LHCN-M2 (cell line): ENCODE data around the gene UNC79. TPM values are rescaled to one million over a fixed set of nuclear protein-coding genes. Genes with fewer than 3 reads are reported as not detected.
"Not testable (repeated sequence)": the region's sequence is repeated elsewhere in the genome, so short reads cannot be mapped to it uniquely, and the experiment has no call there.

Experiments used
- DNase-seq: peaks from one replicate; pipeline ENCODE4 v3.0.0-alpha.2; 2012; ENCODE audit warnings: low read depth
- polyA plus RNA-seq: library from polyadenylated mRNA; unstranded; fragments of >200 nt; gene quantifications from one replicate; pipeline ENCODE4 v1.2.1, GENCODE V29; 2012; ENCODE audit warnings: missing spikeins
- total RNA-seq: library from RNA; depleted of rRNA; stranded (reverse); fragments of >200 nt; gene quantifications from 2 replicates; pipeline ENCODE4 v1.2.3, GENCODE V29; 2014; rRNA removed

UNC79 gene
- total RNA-seq: not detected in 2 replicates
- polyA plus RNA-seq: 0.04 TPM

- no peak for DNase-seq
Observed at GRCh38 chr14:93430315-93431035, at the start of gene UNC79. UNC79 (plus strand) TSS chr14:93430939; CDS start chr14:93431030, 91 bp downstream.

- DNase-seq: no peak
Observed at GRCh38 chr14:93381644-93382043, 49.1 kb upstream of the UNC79 start.

GRCh38 chr14:93384256-93384655, 46.5 kb upstream of the UNC79 start:
- not testable (repeated sequence) for DNase-seq

DNA sequence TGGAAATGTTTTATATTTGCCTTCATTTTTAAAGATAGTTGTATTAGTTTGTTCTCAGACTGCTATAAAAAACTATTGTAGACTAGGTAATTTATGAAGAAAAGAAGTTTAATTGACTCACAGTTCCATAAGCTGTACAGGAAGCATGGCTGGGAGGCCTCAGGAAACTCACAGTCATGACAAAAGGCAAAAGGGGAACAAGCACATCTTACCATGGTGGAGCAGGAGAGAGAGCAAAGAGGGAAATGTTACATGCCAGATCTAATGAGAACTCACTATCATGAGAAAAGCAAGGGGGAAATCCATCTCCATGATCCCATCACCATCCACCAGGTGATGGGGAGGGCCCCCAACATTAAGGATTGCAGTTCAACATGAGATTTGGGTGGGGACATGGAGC, 35.5 kb upstream of the UNC79 start:
- DNase-seq: no peak

DNA sequence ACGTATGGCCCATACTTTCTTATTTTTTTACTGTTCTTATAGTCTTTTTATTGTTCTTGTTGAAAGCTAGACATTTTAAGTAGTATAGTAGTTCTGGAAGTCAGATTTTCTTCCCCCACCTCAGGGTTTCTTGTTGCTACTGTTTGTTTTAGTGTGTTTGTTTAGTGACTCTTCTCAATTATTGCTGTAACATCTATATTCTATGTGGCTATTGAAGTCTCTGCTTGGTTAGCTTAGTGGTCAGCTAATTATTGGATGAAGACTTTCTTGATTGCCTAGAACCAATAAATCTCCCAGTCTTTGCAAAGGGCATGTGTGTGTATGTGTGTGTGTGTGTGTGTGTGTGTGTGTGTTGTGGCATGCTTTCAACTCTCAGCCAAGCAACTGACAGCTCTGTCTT, 34.3 kb upstream of the UNC79 start:
- DNase-seq: no peak

DNA sequence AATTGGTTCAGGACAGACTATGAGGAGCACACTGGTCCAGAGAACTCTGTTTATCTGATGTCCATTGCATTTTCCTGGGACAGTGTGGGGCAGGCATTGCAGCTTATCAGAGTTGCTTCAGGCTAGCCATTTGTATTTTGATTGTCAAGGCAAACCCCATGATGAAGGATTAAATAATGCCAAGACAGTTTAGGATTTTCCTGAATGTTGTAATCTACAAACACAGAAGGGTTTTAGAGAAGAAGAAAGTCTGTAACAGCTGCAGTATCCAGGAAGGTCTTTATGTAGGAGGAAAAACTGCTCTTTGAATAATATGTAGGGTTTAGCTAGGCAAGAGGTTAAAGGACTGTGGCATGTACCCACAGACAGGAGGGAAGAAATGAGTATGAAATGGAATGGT, 32.2 kb upstream of the UNC79 start:
- DNase-seq: no peak

GRCh38 chr14:93402951-93403350, 27.8 kb upstream of the UNC79 start:
- DNase-seq: no peak

GRCh38 chr14:93410021-93410420, 20.7 kb upstream of the UNC79 start:
- DNase-seq: no peak

DNA sequence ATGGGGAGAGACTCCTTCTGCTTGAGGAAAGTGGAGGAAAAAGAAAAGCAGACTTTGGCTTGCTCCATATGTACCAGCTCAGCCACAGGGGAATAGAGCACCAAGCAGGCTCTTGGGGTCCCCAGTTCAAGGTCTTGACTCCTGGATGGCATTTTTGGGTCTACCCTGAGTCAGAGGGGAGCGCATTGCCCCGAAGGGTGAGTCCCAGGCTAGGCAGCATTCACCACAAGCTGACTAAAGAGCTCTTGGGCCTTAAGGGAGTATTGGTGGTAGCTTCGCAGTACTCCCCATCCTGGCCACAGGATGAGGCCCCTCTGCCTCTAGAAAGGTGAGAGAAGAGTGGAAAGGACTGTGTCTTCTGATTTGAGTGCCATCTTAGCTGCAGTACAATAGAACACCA, 19.8 kb upstream of the UNC79 start:
- DNase-seq: no peak

GRCh38 chr14:93425136-93425535, 5.6 kb upstream of the UNC79 start:
- DNase-seq: not testable (repeated sequence)

DNA sequence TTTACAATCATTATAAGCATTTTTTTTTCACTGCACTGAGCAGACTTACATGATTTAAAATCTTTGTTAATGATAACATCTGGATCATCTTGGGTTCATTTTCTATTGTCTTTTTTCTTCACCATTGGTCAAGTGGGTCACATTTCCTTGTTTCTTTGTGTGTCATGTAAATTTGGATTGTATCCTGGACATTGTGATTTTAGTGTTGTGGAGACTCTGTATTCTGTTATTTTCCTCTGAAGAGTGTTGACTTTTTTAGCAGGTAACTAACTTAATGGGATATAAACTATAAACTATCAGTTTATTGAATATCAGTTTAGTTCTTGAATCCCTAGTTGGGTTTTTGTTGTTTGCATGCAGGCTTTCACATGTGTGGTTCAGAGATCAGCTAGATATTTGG, 4.0 kb upstream of the UNC79 start:
- no peak for DNase-seq

DNA sequence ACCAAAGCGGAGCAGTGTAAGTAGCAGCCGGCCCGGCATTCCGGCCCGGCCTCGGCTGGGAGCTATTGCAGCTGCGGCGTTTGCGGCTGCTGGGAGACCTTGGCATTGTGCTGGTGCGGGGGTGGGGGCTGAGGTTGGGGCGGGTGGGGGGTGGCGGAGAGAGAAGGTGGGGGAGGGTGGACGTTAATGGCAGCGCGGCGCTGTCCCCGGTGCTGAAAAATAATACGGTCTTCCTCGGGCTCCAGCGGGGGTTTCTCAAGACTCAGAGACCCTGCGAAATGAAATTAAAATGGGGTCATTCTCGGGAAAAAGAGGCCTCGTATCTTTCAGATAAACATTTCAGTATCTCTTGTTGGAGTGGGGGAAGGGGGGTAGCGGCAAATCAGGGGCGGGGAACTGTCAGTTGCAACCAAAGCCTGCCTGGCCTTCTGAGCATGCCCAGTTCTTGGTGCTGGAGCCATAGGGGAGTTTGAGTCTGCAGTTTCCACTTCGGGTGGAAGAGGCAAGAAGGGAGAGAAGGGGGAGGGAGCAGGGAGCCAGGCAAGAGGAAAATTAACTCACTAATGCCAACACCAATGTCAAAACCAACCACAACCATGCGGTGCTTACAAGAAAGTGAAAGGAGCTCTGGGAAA, 414 bp downstream of the UNC79 start:
- DNase-seq: no peak

DNA sequence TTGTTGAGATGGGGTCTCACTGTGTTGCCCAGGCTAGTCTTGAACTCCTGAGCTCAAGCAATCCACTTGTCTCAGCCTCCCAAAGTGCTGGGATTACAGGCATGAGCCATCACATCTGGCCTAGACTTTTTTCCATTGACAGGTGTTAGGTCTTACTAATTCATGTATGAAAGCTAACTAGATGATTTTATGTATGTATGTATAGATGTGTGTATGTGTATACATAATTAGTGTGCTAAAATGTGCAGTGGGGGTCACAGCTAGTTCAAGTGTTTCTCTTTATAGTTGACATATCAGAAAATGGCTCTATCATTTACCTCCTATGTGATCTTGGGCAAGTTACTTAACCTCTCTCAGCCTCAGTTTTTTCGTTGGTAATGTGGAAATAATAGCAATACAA, 23.5 kb downstream of the UNC79 start:
- no peak for DNase-seq

DNA sequence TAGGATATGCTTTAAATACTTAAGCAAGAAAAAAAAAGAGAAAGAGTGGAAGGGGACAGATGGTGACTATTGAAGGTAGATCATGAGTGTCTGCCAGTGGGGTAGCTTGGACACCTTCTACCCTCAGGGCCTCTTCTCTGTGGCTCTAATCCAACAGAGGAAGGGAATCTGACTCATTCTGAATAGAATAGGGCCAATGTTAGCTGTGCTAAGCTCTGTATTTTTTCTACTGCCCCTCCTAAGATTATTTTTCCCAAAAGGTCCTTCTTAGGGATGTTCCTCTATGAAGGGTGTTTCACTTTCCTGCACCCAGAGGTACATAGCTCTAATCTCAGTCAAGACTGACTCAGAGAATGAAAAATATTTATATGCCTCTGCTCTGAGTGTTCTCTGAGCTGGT, 25.6 kb downstream of the UNC79 start:
- DNase-seq: no peak

DNA sequence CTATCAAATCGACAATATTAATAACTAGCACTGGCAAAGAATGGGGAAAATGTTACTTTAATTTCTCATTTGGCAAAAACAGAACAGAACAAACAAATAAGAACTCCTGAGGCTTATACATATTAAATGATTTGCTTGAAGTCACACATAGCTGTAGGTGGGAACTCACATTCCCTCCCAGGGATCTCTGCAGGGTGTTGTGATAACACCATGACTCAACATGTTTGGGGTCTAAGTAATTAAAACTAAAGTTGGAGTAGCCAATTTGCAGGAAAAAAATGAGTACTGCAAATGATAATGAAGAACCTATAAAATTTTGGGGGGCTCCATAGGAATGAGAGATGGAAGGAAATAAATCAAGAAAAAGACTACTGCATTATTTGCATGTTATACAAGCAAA, 27.5 kb downstream of the UNC79 start:
- DNase-seq: no peak

GRCh38 chr14:93462479-93462878, 31.7 kb downstream of the UNC79 start:
- no peak for DNase-seq

DNA sequence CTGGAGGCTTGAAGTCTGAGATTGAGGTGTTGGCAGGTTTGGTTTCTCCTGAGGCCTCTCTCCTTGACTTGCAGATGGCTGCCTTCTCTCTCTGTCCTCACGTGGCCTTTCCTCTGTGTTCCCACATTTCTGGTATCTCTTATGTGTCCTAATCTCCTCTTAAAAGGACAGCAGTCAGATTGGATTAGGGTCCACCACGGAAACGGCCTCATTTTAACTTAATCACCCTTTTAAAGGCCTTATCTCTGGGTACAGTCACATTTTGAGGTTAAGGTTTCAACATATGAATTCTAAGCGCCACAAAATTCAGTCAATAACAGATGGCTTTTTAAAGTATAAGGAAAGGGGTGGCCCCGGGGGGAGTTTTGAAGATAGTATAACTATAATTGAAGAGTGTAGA, 33.5 kb downstream of the UNC79 start:
- DNase-seq: no peak

DNA sequence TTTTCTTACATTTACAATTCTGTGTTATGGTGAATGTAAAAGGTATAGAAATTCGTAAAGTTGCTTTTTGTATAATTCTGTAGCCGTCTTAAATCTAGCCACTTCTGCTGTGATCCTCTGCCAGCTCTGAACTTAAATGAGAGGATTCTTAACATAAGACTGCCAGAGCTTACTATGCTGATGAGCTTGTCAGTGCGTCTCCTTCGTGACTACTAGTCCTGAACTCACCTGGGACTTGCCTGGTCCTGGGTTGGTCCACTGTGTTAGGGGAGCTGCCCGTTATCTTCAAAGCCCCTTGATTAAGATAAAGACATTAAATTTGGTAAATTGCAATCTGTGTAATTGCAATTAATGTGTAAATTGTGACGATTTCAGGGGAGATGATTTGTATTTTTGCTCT, 44.7 kb downstream of the UNC79 start:
- DNase-seq: no peak

GRCh38 chr14:93476305-93476704, 45.6 kb downstream of the UNC79 start:
- DNase-seq: no peak

DNA sequence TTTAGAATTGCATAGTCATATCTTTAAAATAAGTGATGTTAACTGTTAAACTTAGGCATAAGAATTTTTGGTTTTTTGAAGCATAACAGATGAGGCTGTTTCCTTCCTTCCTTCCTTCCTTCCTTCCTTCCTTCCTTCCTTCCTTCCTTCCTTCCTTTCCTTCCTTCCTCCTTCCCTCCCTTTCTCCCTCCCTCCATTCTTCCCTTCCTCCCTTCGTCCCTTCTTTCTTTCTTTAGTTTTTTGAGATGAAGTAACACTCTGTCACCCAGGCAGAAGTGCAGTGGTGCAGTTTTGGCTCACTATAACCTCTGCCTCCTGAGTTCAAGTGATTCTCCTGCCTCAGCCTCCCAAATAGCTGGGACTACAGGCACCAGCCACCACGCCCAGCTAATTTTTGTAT, 48.3 kb downstream of the UNC79 start:
- not testable (repeated sequence) for DNase-seq

DNA sequence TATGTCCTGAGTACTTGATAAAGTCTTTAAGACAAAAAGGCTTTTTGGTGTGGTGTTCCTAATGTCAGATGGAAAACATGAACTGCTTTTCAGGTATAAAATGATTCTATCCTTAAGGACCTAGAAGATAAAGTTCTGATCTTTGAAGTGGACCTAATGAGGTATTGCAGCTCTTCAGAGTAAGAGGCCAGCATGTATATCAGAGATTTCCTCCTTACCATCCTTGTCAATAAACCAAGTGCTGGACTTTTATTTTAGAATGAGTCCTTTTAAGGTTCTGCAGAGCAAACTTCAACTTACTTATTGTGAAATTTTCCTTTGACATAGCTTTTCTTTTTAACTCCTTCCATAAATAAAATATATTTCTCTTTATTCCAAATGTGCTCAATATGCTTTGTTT, 50.1 kb downstream of the UNC79 start:
- DNase-seq: no peak

DNA sequence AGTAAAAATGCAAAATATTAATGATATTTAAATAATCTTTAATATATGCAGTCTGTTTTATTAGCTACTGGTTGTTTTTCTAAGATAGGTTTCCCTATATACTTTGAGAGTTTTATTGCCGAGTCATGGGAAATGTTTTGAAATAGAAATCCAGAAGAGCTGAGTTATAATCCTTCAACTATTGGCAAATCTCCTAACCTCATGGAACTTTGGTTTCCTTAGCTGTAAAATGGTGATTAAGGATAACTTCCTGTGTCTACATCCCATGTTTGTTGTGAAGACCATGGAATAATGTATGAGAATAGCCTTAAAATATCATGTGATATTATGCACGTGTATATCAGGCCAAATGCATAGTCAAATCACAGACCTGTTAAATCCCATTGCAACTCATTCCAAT, 51.0 kb downstream of the UNC79 start:
- no peak for DNase-seq

DNA sequence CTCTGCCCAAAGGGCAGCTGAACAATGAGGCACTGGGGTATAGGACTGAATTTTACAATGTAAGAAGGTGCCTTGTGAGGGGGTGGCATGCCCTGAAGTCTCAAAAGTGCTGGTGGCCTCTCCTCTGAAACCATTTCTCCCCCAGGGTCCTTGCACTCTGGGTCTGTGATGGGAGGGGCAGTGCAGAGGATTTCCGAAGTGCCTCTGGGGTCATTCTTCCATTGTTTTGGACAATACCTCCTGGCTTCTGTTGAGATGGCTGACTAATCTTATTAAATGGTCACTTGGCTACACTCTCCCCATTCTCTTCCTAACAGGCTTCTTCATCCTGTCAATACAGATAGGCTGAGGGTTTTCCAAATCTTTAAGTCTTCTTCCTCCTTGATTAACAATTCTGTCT, 59.3 kb downstream of the UNC79 start:
- DNase-seq: no peak

DNA sequence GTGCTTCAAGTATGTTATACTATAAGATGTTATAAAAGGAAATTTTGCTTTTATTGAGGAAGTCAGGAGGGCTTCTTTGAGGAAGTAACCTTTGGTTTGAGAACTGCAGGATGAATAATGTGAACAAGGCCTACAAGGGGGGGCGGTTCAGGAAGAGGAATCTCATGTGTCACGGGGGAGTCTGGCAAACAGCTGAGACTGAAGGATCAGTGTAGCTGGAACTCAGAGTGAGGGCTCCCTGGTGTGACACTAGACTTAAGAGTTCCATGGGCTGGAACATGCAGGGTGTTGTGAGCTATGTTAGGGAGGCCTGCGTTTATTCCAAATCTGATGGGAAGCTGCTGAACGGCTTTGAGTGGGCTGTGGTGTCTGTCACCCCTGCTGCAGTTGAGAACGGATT, 62.3 kb downstream of the UNC79 start:
- no peak for DNase-seq
